ENCODE results near the gene H6PD.

Gene H6PD

DNA sequence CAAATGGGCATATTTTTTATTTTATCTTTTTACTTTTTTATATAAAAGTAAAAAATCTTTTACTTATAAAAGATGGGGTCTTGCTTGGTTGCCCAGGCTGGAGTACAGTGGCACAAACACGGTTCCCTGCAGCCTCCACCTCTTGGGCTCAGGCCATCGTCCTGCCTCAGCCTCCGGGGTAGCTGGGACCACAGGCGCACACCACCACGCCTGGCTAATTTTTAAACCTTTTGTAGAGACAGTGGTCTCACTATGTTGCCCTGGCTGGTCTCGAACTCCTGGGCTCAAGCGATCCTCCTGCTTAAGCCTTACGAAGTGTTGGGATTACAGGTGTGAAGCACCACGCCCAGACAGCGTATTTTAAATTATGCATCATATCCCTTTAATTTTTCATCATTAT is 986 bp downstream of the H6PD start:
- no peaks in the 10 kb centered on the region for H3K27me3 ChIP-seq
- intact Hi-C loops (cut with DNase I; ENCODE audit: low total_unique reads): loop anchor here (5.0 kb wide), 1 partner anchor 38 kb away; no protein-coding TSS in a partner anchor
- no peaks in the 10 kb centered on the region for H3K9me3 ChIP-seq
- H3K4me3 ChIP-seq: peak overlapping the region; percentile 66 to 67
- peak overlapping the region; percentile 95 for H3K27ac ChIP-seq
- no peaks in the 10 kb centered on the region for H3K36me3 ChIP-seq
- peaks cover 0 to 83% (median 63%) of the 10 kb centered on the region in 4 donors for H3K4me1 ChIP-seq
- TF ChIP-seq, protein P1, sequence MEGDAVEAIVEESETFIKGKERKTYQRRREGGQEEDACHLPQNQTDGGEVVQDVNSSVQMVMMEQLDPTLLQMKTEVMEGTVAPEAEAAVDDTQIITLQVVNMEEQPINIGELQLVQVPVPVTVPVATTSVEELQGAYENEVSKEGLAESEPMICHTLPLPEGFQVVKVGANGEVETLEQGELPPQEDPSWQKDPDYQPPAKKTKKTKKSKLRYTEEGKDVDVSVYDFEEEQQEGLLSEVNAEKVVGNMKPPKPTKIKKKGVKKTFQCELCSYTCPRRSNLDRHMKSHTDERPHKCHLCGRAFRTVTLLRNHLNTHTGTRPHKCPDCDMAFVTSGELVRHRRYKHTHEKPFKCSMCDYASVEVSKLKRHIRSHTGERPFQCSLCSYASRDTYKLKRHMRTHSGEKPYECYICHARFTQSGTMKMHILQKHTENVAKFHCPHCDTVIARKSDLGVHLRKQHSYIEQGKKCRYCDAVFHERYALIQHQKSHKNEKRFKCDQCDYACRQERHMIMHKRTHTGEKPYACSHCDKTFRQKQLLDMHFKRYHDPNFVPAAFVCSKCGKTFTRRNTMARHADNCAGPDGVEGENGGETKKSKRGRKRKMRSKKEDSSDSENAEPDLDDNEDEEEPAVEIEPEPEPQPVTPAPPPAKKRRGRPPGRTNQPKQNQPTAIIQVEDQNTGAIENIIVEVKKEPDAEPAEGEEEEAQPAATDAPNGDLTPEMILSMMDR (IDR thresholded peaks at IDR 0.05): no peak
- no peak for DNase-seq

DNA sequence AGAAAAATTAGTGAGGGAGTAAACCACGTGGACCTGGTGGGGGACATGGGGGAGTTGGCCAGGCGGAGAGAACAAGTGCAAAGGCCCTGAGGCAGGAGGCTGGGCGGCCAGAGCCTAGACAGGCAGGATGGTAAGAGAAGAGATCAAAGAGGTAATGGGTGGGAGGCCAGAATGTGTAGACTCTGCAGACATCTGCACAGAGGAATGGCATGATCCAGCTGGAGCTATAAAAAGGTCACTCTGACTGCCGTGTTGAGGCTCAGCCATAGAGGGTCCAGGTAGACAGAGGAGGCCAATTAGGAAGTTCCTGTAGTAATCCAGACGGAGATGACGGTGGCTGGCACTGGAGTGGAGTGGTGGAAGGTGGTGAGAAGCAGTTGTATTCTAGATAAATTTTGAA is 3.6 kb downstream of the H6PD start:
- Histone ChIP-seq H3K4me3 (no peak overlapping the region), H3K27me3 (no peaks in the 10 kb centered on the region), H3K36me3 (no peaks in the 10 kb centered on the region), H3K4me1 (peaks cover 0 to 92% (median 78%) of the 10 kb centered on the region in 4 donors), H3K27ac (peak overlapping the region; percentile 66 to 76), H3K9me3 (no peaks in the 10 kb centered on the region)
- TF ChIP-seq, protein P1 (IDR thresholded peaks at IDR 0.05): no peak
- intact Hi-C loops (cut with DNase I; ENCODE audit: low total_unique reads): loop anchor here (5.0 kb wide), 1 partner anchor 41 kb away; no protein-coding TSS in a partner anchor
- DNase-seq: no peak

DNA sequence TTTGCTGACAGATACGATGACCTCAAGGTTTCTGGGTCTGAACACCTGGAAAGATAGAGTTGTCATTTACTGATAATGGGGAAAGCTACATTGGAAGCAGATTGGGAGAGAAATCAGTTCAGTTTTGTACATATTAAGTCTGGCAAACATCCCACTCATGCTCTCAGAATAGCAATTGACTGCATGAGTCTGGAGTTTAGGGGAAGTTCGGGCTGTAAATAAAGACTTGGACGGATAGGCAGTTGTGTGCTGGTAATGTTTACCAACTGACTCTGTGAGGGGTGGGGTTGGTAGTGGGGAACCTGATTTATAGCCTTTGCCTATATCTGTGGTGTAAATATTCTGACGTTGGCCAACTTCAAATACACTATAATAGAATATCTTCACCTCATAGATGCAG is 4.0 kb downstream of the H6PD start:
- H3K36me3 ChIP-seq: no peaks in the 10 kb centered on the region
- DNase-seq: no peak
- no peak overlapping the region for H3K4me3 ChIP-seq
- no peaks in the 10 kb centered on the region for H3K9me3 ChIP-seq
- H3K4me1 ChIP-seq: peaks cover 0 to 92% (median 79%) of the 10 kb centered on the region in 4 donors
- H3K27me3 ChIP-seq: no peaks in the 10 kb centered on the region
- TF ChIP-seq, protein P1 (IDR thresholded peaks at IDR 0.05): no peak
- H3K27ac ChIP-seq: peak overlapping the region; percentile 66 to 76
- intact Hi-C loops (cut with DNase I; ENCODE audit: low total_unique reads): loop anchor here (5.0 kb wide), 1 partner anchor 41 kb away; no protein-coding TSS in a partner anchor

DNA sequence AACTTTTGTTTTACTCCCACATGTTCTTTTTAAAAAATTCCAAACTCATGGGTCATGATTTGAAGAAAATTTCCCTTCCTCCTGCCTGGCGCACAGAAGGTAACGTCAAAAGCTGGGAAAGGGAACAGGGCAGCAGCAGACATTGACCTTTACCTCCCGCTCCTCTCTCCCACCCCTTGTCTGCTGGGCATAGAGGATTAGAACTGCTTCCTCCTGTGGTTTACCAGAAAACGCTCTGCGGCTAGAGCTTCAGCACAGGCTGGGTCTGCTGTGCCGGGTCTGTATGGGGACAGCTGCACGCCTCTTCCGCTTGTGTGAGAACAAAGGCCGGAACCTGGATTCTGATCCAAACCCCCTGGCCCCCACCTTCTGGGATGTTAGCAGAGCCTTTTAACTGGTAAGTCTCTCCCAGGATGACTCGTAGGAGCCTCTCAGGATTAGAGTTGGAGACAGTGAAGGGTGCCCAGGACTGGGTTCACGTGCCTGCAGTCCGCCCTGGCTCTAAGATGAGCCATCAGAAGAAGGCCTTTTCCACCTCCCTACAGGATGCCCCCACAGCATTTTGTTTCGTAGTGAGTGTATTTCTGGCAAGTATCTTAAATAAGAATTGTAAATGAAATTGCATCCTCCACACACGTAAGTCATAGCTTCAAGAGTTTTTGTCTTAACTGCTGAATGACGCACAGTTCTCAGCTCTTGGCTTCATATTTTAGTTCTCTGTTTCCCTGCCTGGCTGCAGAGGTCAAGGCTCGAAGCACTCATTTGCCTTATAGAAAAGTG is 5.2 kb downstream of the H6PD start:
- H3K27ac ChIP-seq: peak overlapping the region; percentile 66 to 76
- DNase-seq: peak in 1 of 2 donors; percentile 59
- peaks cover 0 to 4% (median 1%) of the 10 kb centered on the region in 3 donors for H3K36me3 ChIP-seq
- no peaks in the 10 kb centered on the region for H3K27me3 ChIP-seq
- intact Hi-C loops (cut with DNase I; ENCODE audit: low total_unique reads): loop anchor here (5.0 to 10.0 kb wide), 2 partner anchors 43 to 105 kb away; no protein-coding TSS in a partner anchor
- TF ChIP-seq, protein P1 (IDR thresholded peaks at IDR 0.05): no peak
- no peaks in the 10 kb centered on the region for H3K9me3 ChIP-seq
- H3K4me3 ChIP-seq: peak overlapping the region; percentile 17
- H3K4me1 ChIP-seq: peaks cover 0 to 94% (median 83%) of the 10 kb centered on the region in 4 donors

DNA sequence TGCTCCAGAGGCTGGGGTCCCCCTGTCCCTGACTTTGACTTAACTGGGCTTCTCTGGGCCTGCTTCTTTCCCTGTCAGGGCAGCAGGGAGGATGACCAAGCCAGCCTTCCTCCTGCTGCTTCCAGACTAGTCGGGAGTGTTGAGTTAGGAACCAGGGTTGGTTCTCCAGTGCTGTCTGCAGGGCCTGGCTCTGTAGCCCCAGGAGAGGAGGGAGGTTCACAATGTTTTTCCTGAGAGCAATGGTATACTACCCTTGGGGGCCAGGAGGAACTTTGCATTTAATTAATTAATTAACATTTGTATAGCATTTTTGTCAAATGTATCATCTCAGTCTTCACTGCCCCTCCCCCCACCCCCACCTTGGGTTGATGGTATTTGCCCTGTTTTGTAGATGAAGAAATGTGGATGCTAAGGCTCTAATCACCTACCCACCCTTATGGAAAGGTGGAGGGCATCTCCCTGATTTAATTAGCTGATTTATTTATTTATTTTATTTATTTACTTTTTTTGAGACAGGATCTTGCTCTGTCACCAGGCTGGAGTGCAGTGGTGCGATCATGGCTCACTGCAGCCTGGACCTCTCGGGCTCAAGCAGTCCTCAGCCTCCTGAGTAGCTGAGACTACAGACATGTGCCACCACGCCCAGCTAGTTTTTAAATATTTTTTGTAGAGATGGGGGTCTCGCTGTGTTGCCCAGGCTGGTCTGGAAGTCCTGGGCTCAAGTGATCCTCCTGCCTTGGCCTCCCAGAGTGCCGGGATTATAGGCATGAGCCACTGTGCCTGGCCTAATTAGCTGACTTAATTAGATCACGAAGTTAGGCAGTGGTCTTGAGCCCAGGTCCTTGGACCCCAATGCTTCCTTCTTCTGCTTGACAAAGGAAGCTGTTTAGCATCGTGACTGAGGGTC is 6.6 kb downstream of the H6PD start:
- TF ChIP-seq, protein P1 (IDR thresholded peaks at IDR 0.05): no peak
- Histone ChIP-seq H3K4me3 (no peak overlapping the region), H3K9me3 (no peaks in the 10 kb centered on the region), H3K4me1 (peaks cover 0 to 90% (median 78%) of the 10 kb centered on the region in 4 donors), H3K27ac (peak overlapping the region; percentile 66 to 76), H3K36me3 (peaks cover 8 to 18% (median 15%) of the 10 kb centered on the region in 3 donors), H3K27me3 (no peaks in the 10 kb centered on the region)
- intact Hi-C loops (cut with DNase I; ENCODE audit: low total_unique reads): loop anchor here (10.0 kb wide), 1 partner anchor 106 kb away; no protein-coding TSS in a partner anchor
- no peak for DNase-seq

Measured in tibial artery (tissue), 4 donors.